ENCODE data around the gene RIOK3.
"Not testable (repeated sequence)": the region's sequence is repeated elsewhere in the genome, so short reads cannot be mapped to it uniquely, and the experiment has no call there.

The RIOK3 gene

DNA sequence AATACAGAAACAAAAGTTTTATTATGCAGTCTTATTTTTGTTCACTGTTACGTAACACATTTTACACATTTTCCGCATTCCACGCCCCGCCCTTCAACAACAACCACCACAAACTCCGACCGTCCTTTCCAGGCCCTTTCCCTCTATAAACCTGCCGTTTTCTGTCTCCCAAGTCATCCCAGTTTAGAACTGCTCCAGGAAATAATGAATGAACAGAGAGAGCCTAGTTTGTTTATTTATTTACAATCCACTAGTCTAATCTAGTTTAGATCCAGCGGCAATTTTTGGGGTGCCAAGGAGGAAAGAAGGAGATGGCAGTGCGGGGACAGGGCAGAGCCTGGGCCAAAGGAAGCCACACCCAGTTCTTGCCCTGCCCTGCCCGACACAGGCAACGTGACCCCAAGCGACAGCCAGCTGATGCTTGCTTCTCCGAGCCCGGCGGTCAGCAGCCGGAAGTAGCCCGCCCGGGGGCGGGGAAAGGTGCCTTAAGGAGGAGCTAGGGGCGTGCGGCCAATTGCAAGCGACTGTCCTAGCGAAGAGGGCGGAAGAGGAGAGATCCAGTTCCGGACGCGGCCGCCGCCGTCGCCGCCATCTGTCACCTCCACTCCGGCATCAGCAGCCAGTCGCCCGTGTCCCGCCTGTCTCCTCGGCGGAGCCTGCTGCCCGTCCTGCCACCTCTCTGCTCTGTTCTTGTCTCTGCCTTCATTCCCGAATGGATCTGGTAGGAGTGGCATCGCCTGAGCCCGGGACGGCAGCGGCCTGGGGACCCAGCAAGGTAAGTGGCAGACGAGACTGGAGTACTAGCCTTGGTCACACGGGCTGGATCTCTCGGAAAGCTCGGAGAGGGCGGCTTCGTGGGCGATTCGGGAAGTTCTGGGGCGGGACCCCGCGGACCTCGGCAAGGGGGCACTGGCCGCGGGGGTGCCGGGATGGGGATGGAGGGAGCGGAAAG lies at the start of gene RIOK3:
Gene RIOK3 (plus strand): TSS at position 560 of the 952 bp plus-strand sequence. CDS start 153 bp downstream, at position 713.
- peak; percentile 95 for DNase-seq

DNA sequence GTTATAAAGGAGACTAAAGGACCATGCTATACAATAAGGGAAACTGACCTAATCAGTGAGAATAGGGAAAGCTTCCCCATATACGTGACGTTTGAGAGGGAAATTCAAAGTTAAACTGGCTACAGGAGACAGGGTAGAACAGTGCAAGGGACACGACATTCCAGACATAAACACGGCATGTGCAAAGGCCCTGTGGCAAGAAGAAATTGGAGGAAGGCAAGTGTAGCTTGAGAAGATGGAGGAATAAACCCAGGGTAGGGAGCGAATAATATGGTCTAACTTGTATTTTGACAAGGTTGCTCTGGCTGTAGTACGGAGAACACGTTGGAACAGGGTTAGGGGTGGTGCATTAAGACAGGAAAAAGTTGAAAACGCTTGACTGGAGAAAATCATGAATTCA lies 49.8 kb upstream of the RIOK3 start:
- no peak for DNase-seq

DNA sequence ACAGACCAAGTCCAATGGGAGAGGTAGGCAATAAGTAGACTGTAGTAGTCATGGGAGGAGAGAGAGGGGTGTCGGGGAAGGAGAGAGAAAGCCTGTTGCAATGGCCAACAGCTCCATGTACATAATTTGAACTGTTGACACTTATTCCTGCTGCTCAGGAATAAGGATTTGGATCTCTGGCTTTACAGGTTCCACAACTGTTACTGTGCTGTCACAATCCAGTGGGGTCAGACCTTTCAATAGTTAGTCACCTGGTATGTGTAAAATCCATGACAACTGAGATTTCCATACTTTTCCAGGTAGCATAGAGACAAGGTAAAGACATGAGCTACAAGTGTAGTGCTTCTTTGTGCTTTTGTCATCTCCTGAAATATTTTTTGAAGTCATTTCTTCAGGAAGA lies 47.5 kb upstream of the RIOK3 start:
- DNase-seq = no peak

- no peak for DNase-seq
These were observed 46.8 kb upstream of the RIOK3 start for GRCh38 chr18:23406271-23406787.

DNA sequence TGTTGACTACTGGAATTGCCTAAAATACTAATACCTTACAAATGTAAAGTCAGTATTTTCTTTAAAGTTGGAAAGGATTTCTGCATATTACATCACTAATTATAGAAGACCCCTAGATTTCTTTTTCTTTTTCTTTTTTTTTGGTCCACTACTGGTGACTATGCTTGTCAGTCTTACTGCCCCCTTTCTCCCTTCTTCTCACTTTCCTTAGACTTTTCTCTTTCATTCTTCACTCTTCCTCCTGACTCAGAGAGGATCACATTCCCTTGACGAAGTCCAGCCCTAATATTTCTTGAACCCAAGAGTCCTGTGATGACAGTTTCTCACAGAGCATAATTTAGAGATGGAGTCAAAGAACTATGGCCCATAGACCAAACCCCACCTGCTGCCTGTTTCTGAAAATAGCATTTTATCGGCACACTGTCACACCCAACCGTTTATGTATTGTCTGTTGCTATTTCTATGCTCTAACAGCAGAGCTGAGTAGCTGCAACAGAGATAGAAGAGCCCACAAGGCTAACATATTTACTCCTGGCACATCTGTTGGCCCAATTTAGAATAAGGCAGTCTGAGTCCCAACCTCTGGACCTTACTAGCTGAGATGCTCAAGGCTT lies 40.6 kb upstream of the RIOK3 start:
- no peak for DNase-seq

DNA sequence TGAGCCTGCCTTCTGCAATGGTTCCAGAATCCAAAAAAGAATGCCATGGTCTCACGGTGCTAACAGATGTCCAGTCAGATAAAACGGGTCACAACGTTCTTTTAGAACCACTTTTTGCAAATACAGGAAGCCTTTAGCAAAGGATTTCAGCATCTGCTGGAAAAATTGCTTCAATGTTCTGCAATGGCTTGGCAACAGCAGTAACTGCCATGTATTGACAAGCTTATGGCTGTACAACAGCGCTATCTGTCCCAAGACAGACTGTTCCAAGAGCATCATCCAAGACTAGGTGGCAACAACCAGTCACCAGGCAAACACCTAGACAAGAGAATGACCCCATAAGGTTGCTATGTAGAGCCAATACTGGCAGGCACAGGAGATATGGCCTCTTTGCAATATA lies 37.6 kb upstream of the RIOK3 start:
- no peak for DNase-seq

GRCh38 chr18:23416298-23416697 lies 36.8 kb upstream of the RIOK3 start:
- DNase-seq = no peak

GRCh38 chr18:23421277-23421676 lies 31.8 kb upstream of the RIOK3 start:
- no peak for DNase-seq

DNA sequence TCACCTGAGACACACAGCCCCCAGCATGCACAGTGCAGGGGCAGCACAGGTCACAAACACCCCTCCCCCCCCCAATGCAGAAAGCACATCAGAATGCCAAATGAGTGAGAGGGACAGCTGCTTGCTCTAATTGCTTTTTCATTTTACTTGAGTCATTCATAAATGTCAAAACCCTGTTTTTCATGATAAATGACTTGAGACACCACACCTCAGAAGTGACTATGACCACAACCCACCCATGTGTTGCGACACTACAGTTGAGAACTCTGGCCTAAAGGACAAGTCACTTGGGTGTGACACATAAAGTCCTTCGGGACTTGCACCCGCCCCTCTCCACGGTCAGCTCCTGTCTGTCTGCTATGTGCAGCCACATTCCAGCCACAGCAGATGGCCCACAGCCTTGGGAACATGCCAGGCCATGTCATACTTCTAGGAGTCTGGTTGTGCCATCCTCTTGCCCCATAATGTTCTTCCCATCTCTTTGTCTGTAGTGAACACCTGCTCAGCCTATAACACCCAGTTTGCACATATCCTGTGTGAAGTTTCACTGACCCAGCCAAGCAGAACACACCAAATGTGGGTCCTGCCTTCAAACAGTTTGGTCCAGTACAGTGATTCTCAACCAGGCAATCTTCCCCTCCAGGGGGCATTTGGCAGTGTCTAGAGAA lies 30.2 kb upstream of the RIOK3 start:
- no peak for DNase-seq

DNA sequence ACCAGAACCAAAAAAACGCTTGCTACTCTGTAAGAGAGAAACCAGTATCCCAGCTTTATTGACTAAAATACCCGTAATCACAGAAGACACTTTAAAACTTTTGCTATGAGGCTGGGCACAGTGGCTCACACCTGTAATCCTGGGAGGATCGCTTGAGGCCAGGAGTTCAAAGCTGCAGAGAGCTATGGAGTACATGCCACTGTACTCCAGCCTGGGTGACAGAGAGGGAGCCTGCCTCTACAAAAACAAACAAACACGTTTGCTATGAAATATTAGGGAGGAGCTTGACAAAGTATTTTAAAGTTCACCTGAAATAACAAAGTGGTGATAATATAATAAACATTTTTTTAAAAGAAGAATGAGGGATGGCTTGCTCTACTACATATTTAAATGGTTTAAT lies 28.5 kb upstream of the RIOK3 start:
- no peak for DNase-seq

- DNase-seq = no peak
These were observed 24.3 kb upstream of the RIOK3 start for GRCh38 chr18:23428821-23429220.

- not testable (repeated sequence) for DNase-seq
These were observed 23.5 kb upstream of the RIOK3 start for GRCh38 chr18:23429538-23429937.

DNA sequence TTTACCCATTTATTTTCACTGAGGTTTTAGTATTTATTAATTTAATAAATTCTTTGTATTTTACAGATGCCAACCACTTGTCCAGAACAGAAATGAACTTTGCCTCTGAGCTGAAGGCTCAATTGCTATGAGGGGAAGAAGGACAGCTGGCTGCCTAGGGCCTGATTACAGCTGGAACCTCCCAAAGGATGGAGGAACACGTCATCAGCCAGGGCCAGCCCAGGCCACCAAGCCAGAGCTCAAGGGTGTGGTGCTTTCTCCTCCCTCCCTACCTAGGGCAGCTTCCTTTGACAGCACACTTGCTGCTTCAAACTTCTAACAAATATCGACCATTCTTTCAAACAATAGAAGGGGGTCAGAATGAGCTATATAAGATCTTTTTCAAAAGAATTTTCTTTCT lies 19.7 kb upstream of the RIOK3 start:
- DNase-seq = no peak

DNA sequence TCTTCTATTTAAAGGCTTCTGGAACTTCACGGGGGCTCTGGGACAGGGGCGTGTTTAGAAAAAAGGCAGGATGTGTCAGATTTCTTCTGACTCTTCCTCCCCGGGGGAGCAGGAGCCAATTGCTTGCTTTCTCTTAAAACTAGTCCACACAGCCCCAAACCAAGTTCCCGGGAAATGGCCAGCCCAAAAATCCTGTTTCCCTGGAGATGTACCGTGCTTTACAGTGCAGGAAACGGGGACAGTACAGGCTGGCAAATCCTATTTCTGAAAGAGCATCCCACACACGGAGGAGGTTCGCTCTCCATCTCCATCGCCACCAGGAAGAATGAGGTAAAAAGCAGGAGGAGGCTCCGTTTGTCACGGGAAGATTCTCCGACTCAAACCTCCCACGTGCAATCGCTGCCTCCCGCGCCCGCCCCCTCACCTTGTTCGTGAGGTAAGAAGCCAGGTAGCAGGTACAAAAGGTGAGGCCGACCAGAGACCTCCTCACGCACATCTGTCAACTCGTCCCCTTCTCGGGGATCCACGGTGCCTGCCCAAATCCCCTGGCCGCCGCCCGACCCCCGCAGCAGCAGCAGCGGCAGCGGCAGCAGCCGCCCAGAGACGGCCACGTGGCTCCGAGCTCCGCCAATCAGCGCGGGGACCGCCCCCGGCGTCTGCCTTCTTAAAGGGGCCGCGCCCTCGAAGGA lies 15.6 kb upstream of the RIOK3 start:
- DNase-seq = peak; percentile 51

DNA sequence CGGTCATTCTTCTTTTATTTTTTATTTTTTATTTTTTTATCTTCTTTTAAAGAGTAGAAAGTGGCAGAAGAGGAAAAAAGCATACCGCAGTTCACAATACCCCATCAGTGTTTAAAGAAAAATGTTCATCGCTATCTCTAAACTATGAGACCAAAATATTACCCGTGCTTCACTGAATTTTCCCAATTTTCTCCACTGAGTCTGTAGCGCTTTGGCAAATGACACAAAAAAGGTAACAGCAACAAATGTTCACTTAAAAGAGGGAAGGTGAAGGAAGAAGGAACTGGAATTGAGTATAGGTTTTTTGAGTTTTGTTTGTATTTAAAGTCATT lies 15.1 kb upstream of the RIOK3 start:
- peak; percentile 51 for DNase-seq

DNA sequence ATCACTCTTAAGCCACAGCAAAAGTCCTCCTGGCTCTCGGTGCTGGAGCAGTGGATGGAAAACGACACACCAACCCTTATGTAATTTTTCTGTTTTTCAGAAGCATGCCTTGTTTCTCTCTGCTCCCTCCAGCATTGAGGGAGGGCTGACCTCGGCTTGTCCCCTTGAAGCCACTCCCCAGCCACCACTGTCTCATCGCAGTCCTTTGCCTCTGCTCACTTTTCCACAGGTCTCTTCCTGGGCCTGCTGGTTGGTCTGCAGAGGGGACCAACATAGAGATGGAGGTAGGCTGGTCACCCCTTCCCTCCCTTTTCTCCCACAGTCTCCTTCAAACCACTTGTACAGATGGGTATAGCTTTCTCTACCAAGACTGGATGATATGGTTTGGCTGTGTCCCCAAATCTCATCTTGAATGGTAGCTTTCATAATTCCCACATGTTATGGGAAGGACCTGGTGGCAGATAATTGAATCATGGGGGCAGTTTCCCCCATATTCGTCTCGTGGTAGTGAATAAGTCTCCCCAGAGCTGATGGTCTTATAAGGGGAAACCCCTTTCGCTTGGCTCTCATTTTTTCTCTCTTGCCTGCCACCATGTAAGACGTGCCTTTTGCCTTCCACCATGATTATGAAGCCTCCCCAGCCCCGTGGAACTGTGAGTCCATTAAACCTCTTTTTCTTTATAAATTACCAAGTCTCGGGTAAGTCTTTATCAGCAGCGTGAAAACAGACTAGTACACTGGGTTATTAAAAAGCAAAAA lies 14.3 kb upstream of the RIOK3 start:
- DNase-seq = no peak

- DNase-seq = no peak
These were observed 13.0 kb upstream of the RIOK3 start for GRCh38 chr18:23440131-23440530.

DNA sequence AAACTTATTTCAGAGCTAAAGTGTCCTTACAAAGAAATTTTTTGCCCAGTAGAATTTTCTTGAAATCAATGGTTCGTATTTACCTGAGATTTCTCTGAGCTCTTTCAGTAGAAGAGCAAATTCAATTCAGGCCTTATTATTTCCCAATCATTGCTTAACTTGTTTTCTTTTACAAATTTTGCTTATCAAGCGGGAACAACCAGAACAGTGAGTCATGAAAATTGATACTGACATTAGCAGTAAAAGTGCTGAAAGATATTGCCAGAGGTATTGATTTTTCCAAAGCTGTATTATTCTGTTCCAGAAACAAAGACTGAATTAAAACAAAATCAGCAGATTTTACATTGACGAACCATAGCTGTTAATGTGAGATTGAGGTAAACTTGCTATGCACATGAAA lies 10.1 kb upstream of the RIOK3 start:
- DNase-seq = no peak

- DNase-seq = no peak
These were observed 4.8 kb upstream of the RIOK3 start for GRCh38 chr18:23448291-23448690.

GRCh38 chr18:23450022-23450421 lies 3.1 kb upstream of the RIOK3 start:
- no peak for DNase-seq

GRCh38 chr18:23451011-23451410 lies 2.1 kb upstream of the RIOK3 start:
- DNase-seq = no peak

DNA sequence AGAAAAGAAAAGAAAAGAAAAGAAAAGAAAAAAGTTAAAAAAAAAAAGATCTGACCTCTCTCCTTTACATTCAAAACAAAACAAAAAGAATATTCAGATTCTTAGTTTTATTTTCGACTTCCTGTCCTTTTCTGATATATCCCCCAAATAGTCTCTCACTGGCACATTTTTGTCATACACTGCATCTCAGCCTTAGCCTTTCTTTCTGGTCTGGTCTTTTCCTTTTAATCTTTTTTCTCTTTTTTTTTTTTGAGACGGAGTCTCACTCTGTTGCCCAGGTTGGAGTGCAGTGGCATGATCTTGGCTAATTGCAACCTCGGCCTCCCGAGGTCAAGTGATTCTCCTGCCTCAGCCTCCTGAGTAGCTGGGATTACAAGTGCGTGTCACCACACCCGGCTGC lies 1.6 kb upstream of the RIOK3 start:
- DNase-seq = no peak
